ENCODE results near the gene FAT2. TPM values are rescaled to one million over a fixed set of nuclear protein-coding genes. Genes with fewer than 3 reads are reported as not detected.
"Not testable (repeated sequence)": the region's sequence is repeated elsewhere in the genome, so short reads cannot be mapped to it uniquely, and the experiment has no call there.

FAT2 gene
- total RNA-seq, 1 experiment from 2014 or later, result 1.4 TPM

- in situ Hi-C loops (cut with HindIII; ENCODE audit: low pct_unique_long_range_greater_than_20kb, low sequenced_read_pairs), result no loop called here
- DNase-seq (ENCODE audit: low read depth, low spot score), result no peak
Observed at GRCh38 chr5:151587796-151588555, 3.2 kb downstream of the FAT2 start.

GRCh38 chr5:151585970-151586369, 5.2 kb downstream of the FAT2 start:
- no peak for DNase-seq (ENCODE audit: low read depth, low spot score)
- in situ Hi-C loops (cut with HindIII; ENCODE audit: low pct_unique_long_range_greater_than_20kb, low sequenced_read_pairs), result no loop called here

DNA sequence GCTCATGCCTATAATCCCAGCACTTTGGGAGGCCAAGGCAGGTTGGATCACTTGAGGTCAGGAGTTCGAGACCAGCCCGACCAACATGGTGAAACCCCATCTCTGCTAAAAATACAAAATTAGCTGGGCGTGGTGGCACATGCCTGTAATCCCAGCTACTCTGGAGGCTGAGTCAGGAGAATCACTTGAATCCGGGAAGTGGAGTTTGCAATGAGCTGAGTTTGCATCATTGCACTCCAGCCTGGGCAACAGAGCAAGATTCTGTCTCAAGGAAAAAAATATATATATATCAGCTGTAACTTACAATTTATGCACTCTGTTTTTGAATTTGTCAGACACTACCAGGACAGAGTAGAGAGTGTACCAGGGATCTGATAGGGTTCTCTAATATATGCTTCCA, 5.8 kb downstream of the FAT2 start:
- DNase-seq (ENCODE audit: low read depth, low spot score); in situ Hi-C loops (cut with HindIII; ENCODE audit: low pct_unique_long_range_greater_than_20kb, low sequenced_read_pairs): not testable (repeated sequence)

- in situ Hi-C loops (cut with HindIII; ENCODE audit: low pct_unique_long_range_greater_than_20kb, low sequenced_read_pairs), result no loop called here
- no peak for DNase-seq (ENCODE audit: low read depth, low spot score)
Observed at GRCh38 chr5:151584057-151584937, 6.8 kb downstream of the FAT2 start.

DNA sequence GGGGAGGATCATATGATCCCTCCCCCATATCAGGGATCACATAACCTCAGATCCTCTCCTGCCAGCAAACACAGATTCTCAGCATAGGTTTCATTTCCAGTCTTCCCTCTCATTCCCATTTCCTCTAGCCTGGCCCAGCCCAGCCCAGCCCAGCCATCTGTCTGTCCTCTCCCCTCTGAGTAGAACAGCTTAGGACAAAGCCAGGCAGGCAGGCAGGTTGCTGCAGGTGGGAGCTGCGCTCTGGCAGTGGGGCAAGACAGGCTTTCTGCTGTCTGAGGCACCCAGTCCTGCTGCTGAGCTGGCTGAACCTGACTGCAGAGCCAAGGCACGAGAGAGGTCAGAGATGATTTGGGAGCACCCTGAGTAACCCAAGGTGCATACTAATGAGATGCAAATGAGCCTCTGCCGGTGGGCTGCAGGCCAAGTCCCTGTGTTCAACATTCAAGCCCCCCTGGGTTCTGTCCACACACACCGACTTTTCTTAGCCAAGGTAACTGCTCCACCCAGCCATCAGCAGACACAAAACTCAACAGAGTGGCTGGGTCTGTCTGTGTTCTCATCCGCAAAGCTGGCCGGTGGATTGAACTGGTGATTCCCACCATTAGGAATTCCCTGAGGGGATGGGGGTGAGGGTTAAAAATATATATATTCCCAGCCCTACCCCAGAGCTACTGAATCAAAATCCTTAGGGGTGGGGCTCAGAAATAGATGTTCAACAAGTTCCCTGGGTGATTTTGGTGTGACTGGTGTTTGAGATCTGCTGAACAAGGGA, 9.1 kb downstream of the FAT2 start:
- DNase-seq (ENCODE audit: low read depth, low spot score), result no peak
- in situ Hi-C loops (cut with HindIII; ENCODE audit: low pct_unique_long_range_greater_than_20kb, low sequenced_read_pairs), result no loop called here

DNA sequence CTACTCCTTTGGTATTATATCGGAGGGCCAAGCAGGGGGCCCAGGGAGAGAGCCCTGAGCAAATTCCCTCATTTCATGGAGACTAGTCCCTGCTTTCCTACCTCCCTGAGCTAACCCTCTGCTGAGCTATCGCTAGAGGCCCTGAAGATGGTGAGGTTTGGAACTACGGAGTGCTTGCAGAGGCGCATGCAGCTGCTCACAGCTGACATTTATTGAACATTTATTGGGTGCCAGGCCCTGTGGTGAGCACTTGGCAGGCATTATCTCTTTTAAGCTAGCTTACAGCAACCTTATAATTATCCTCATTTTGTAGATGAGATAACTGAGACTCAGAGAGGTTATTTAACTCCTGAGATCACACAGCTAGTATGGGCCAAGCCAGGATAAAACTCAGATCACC, 9.8 kb downstream of the FAT2 start:
- DNase-seq (ENCODE audit: low read depth, low spot score), result no peak
- in situ Hi-C loops (cut with HindIII; ENCODE audit: low pct_unique_long_range_greater_than_20kb, low sequenced_read_pairs), result no loop called here

DNA sequence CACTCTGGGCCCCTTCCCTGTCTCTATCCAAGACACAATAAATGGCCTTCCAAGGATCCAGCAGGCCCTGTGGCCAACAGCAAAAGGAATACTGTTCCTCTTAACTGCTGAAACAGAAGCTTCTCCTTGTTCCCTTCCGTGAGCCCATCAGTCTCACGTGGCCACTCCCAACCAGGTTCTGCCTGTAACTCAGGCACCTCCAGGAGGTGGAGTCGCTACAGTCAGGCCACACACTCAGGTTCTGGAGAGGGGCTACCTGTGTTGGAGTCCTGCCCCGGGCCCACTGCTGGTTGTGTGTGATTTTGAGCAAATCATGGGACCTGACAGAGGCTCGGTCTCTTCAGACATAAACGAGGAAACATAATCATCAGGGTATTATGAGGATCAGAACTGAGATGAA, 10.3 kb downstream of the FAT2 start:
- no peak for DNase-seq (ENCODE audit: low read depth, low spot score)
- in situ Hi-C loops (cut with HindIII; ENCODE audit: low pct_unique_long_range_greater_than_20kb, low sequenced_read_pairs), result no loop called here

- in situ Hi-C loops (cut with HindIII; ENCODE audit: low pct_unique_long_range_greater_than_20kb, low sequenced_read_pairs), result no loop called here
- DNase-seq (ENCODE audit: low read depth, low spot score), result no peak
Observed at GRCh38 chr5:151580239-151580638, 10.9 kb downstream of the FAT2 start.

GRCh38 chr5:151579146-151579545, 12.0 kb downstream of the FAT2 start:
- DNase-seq (ENCODE audit: low read depth, low spot score); in situ Hi-C loops (cut with HindIII; ENCODE audit: low pct_unique_long_range_greater_than_20kb, low sequenced_read_pairs): not testable (repeated sequence)

GRCh38 chr5:151578326-151579025, 12.7 kb downstream of the FAT2 start:
- in situ Hi-C loops (cut with HindIII; ENCODE audit: low pct_unique_long_range_greater_than_20kb, low sequenced_read_pairs), result no loop called here
- no peak for DNase-seq (ENCODE audit: low read depth, low spot score)

- in situ Hi-C loops (cut with HindIII; ENCODE audit: low pct_unique_long_range_greater_than_20kb, low sequenced_read_pairs), result no loop called here
- DNase-seq (ENCODE audit: low read depth, low spot score), result no peak
Observed at GRCh38 chr5:151577566-151577965, 13.6 kb downstream of the FAT2 start.

GRCh38 chr5:151574444-151574996, 16.6 kb downstream of the FAT2 start:
- in situ Hi-C loops (cut with HindIII; ENCODE audit: low pct_unique_long_range_greater_than_20kb, low sequenced_read_pairs), result no loop called here
- no peak for DNase-seq (ENCODE audit: low read depth, low spot score)

DNA sequence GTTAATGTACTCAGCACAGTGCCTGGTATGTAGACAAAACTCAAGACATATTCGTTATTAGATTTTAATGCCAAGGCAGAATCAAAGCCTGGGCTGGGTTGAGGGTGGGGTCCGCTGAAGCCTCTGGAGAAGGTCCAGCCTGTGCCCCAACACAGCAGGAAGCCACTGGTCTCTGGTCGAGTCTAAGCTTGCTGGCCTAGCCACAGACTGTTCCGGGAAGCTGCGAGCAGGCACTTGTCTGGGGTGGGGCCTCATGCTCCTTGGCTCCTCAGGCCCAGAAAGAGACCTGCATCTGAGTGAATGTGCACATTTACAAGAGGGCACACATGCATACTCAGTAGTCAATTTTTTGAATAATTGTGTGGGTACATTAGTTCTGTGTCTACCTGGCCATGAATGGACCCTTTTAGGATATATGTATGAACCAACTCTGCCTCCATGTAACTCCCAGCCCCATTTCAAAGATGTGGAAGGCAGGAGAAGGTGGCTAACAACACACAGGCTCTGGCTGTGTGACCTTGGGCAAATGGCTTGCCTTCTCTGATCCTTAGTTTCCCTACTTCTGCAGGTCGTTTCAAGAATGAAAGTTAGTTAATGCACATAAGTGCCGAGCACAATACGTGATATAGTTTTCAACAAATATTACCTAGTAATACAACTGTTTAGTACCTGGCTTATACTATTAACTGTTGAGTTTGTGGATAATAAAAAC, 18.3 kb downstream of the FAT2 start:
- DNase-seq (ENCODE audit: low read depth, low spot score), result no peak
- in situ Hi-C loops (cut with HindIII; ENCODE audit: low pct_unique_long_range_greater_than_20kb, low sequenced_read_pairs), result no loop called here

GRCh38 chr5:151571270-151572173, 19.6 kb downstream of the FAT2 start:
- in situ Hi-C loops (cut with HindIII; ENCODE audit: low pct_unique_long_range_greater_than_20kb, low sequenced_read_pairs), result no loop called here
- peak; percentile 14 for DNase-seq (ENCODE audit: low read depth, low spot score)

DNA sequence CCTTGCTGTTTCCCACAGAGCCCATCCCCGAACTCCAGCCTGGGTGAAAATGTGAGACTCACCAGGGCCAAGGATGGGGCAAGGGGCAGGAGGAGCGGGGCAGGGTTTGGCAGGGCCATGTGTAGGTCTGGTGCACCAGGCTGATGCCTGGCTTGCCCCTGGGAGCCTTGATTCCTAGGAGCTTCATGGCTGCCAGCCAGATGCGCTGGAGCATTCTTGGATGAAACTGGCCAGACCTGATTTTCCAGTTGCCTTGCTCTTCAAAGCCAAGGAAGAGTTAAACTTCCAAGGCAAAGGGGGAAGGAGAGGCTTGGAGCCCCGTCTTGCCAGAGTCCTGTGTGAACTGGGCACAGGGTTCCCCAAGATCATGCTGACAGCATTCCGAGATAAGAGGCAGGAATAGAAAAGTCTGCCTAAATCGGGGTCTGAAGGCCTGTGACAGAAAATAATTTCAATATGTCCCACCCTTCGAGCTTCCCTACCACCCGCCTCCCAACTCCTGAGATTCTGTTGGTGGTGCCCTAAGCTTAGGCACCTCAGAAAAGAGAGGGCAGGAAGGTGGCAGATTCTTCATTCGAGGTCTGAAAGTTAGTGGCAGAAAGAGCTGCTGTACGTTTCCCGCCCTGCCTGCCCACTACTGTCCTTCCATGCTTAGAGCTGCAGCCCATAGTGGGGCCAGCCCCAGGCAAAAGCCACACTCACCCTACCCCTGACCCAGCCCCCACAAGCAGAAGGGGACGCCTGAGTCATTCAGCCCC, 20.4 kb downstream of the FAT2 start:
- DNase-seq (ENCODE audit: low read depth, low spot score), result no peak
- in situ Hi-C loops (cut with HindIII; ENCODE audit: low pct_unique_long_range_greater_than_20kb, low sequenced_read_pairs), result no loop called here

Data from SK-MEL-5 (cell line).